Measurements from ENCODE around the gene ADCK2. TPM values are rescaled to one million over a fixed set of nuclear protein-coding genes. Genes with fewer than 3 reads are reported as not detected.

ADCK2 gene
- total and polyA plus RNA-seq, 9 of the 15 experiments (the other 6 are each of a cell fraction or from before 2014, with no cell fraction given): 0.08 to 14.3 (median 9.7) TPM

- TF ChIP-seq CHD7 (IDR thresholded peaks at IDR 0.05; ENCODE audit: low read depth, low read length): no peak
- 0 out of 2 replicates have a peak, but pooled peaks have one; percentile 21 for TF ChIP-seq CXXC5 (CRISPR knock-in tag; IDR thresholded peaks at IDR 0.05)
- peak; percentile 41; the same call in 1 of the 2 replicates for TF ChIP-seq CTBP1 (IDR thresholded peaks at IDR 0.05; ENCODE audit: borderline replicate concordance)
- no peak for TF ChIP-seq ZC3H4 (CRISPR knock-in tag; IDR thresholded peaks at IDR 0.05; ENCODE audit: borderline replicate concordance)
- TF ChIP-seq C11orf30 (IDR thresholded peaks at IDR 0.05; ENCODE audit: low read depth): peak; percentile 98
- TF ChIP-seq SMAD4 (CRISPR knock-in tag; conservative IDR thresholded peaks at IDR 0.05): peak; percentile 35
- TF ChIP-seq GATAD2A (IDR thresholded peaks at IDR 0.05): no peak
- 0 out of 2 replicates have a peak, but pooled peaks have one; percentile 16 for TF ChIP-seq BACH1 (tag; IDR thresholded peaks at IDR 0.05)
- TF ChIP-seq DDX20 (tag; IDR thresholded peaks at IDR 0.05; ENCODE audit: low read depth): no peak; the same call in 1 of the 2 replicates
- no peak for TF ChIP-seq ZNF384 (IDR thresholded peaks at IDR 0.05; ENCODE audit: low read depth, low read length)
- peak; percentile 6; the same call in 1 of the 2 replicates for TF ChIP-seq SOX6 (IDR thresholded peaks at IDR 0.05)
- TF ChIP-seq SRSF7 (optimal IDR thresholded peaks at IDR 0.05; ENCODE audit: low read depth, low read length): no peak
- TF ChIP-seq MAX (CRISPR knock-in tag; IDR thresholded peaks at IDR 0.05): no peak
- TF ChIP-seq TBL1XR1 (IDR thresholded peaks at IDR 0.05; ENCODE audit: low read length in 2 of 2): no peak
- TF ChIP-seq HIVEP1 (CRISPR knock-in tag; IDR thresholded peaks at IDR 0.05): no peak
- peak; percentile 50; the same call in 1 of the 2 replicates for TF ChIP-seq RB1 (IDR thresholded peaks at IDR 0.05; ENCODE audit: low read depth)
- peak; percentile 81 for TF ChIP-seq MEIS2 (IDR thresholded peaks at IDR 0.05; ENCODE audit: partially characterized antibody)
Measured at GRCh38 chr7:140674899-140675701, 2.4 kb downstream of the ADCK2 start (continued).
